Astrocyte (in vitro differentiated cells and primary cell): ENCODE results near the gene EFS. TPM values are rescaled to one million over a fixed set of nuclear protein-coding genes. Genes with fewer than 3 reads are reported as not detected.

Experiments used
- DNase-seq: peaks from one replicate; pipeline ENCODE4 v3.0.0-alpha.2; 2010; ENCODE audit warnings: low read depth
- FAIRE-seq: peaks from 2 replicates; lab custom pipeline; 2011; peaks lifted over from hg19 to GRCh38; lab: Jason Lieb, UNC
- H2AFZ ChIP-seq: 2 replicates; pipeline ENCODE4 v1.6.0; 2012; ENCODE audit warnings: low read depth, low read length, inconsistent platforms
- H3K27ac ChIP-seq: 2 replicates; pipeline ENCODE4 v1.5.1; 2011; ENCODE audit warnings: low read depth, low read length, inconsistent platforms
- H3K27me3 ChIP-seq: 2 replicates; pipeline ENCODE4 v1.6.0; 2011; ENCODE audit warnings: low read length, inconsistent platforms; ENCODE audit not compliant: insufficient read depth
- H3K36me3 ChIP-seq: 2 replicates; pipeline ENCODE4 v1.5.1; 2011; ENCODE audit warnings: low read length, inconsistent platforms; ENCODE audit not compliant: insufficient read depth
- H3K4me1 ChIP-seq: 2 replicates; pipeline ENCODE4 v1.5.1; 2011; ENCODE audit warnings: low read length, inconsistent platforms; ENCODE audit not compliant: insufficient read depth
- H3K4me2 ChIP-seq: 2 replicates; pipeline ENCODE4 v1.6.0; 2012; ENCODE audit warnings: low read length, inconsistent platforms
- H3K4me3 ChIP-seq: 2 replicates; pipeline ENCODE4 v1.5.1; 2011; ENCODE audit warnings: low read depth, mild to moderate bottlenecking, low read length, inconsistent platforms; ENCODE audit not compliant: insufficient read depth
- H3K79me2 ChIP-seq: 2 replicates; pipeline ENCODE4 v1.6.0; 2012; ENCODE audit warnings: mild to moderate bottlenecking, low read length, inconsistent platforms; ENCODE audit not compliant: insufficient read depth
- H3K9ac ChIP-seq: 2 replicates; pipeline ENCODE4 v1.6.0; 2012; ENCODE audit warnings: mild to moderate bottlenecking, low read length, inconsistent platforms
- H3K9me3 ChIP-seq: 2 replicates; pipeline ENCODE4 v1.5.1; 2012; ENCODE audit warnings: low read depth, mild to moderate bottlenecking, low read length, inconsistent platforms; ENCODE audit not compliant: insufficient read depth
- H4K20me1 ChIP-seq: 2 replicates; pipeline ENCODE4 v1.6.0; 2012; ENCODE audit warnings: low read length, inconsistent platforms; ENCODE audit not compliant: insufficient read depth
- H3K27ac Mint-ChIP-seq: one replicate; pipeline ENCODE4 v1.8.0; 2021; ENCODE audit warnings: mild to moderate bottlenecking, mixed read lengths; ENCODE audit not compliant: unreplicated experiment
- H3K27me3 Mint-ChIP-seq: one replicate; pipeline ENCODE4 v1.8.0; 2021; ENCODE audit warnings: low read depth, mixed read lengths; ENCODE audit not compliant: unreplicated experiment
- H3K36me3 Mint-ChIP-seq: one replicate; pipeline ENCODE4 v1.8.0; 2021; ENCODE audit warnings: low read depth, mixed read lengths; ENCODE audit not compliant: unreplicated experiment
- H3K4me1 Mint-ChIP-seq: one replicate; pipeline ENCODE4 v1.8.0; 2021; ENCODE audit warnings: low read depth, mixed read lengths; ENCODE audit not compliant: unreplicated experiment
- H3K4me3 Mint-ChIP-seq: one replicate; pipeline ENCODE4 v1.8.0; 2021; ENCODE audit warnings: mild to moderate bottlenecking, moderate library complexity, mixed read lengths; ENCODE audit not compliant: unreplicated experiment
- H3K9me3 Mint-ChIP-seq: one replicate; pipeline ENCODE4 v1.8.0; 2021; ENCODE audit warnings: mild to moderate bottlenecking, mixed read lengths; ENCODE audit not compliant: unreplicated experiment
- CTCF ChIP-seq: IDR thresholded peaks from 2 replicates; pipeline ENCODE4 v1.5.1; 2011; ENCODE audit warnings: low read depth, mild to moderate bottlenecking, inconsistent platforms, low read length, moderate library complexity; ENCODE audit not compliant: insufficient read depth
- EZH2 ChIP-seq: IDR thresholded peaks from 2 replicates; pipeline ENCODE4 v1.6.1; 2012; ENCODE audit warnings: mild to moderate bottlenecking, low read length, inconsistent platforms; ENCODE audit not compliant: insufficient read depth
- total RNA-seq: library from RNA; stranded (reverse); gene quantifications from 2 replicates; pipeline ENCODE4 v1.2.1, GENCODE V29; 2021

The EFS gene
- total RNA-seq, 1 donor from 2014 or later: 6.5 TPM

- H2AFZ ChIP-seq: no peak within 1 kb of the TSS
- Mint-ChIP-seq H3K27ac (no peak within 1 kb of the TSS), H3K4me3 (no peak within 1 kb of the TSS)
Observed at GRCh38 chr14:23376482-23377197, 11.7 kb upstream of the EFS start, which contains the start of gene CMTM5. Gene CMTM5 (plus strand): TSS chr14:23377046. CDS start chr14:23377252, 206 bp downstream.

GRCh38 chr14:23375527-23376251 lies 10.7 kb upstream of the EFS start:
- Mint-ChIP-seq H3K27ac (no peak overlapping the region), H3K4me3 (no peak overlapping the region), H3K27me3 (peaks cover 56% of the 10 kb centered on the region), H3K4me1 (no peaks in the 10 kb centered on the region), H3K36me3 (no peaks in the 10 kb centered on the region), H3K9me3 (no peaks in the 10 kb centered on the region)
- no peaks in the 10 kb centered on the region for H3K9me3 ChIP-seq
- TF ChIP-seq EZH2 (no peak), CTCF (no peak)
- DNase-seq (no peak), FAIRE-seq (no peak)
- H3K4me3 ChIP-seq: no peak overlapping the region
- H3K27ac ChIP-seq: no peak overlapping the region
- no peak overlapping the region for H3K9ac ChIP-seq
- no peaks in the 10 kb centered on the region for H4K20me1 ChIP-seq
- H3K27me3 ChIP-seq: no peaks in the 10 kb centered on the region
- H3K79me2 ChIP-seq: no peaks in the 10 kb centered on the region
- H2AFZ ChIP-seq: no peak overlapping the region
- no peaks in the 10 kb centered on the region for H3K4me1 ChIP-seq
- H3K4me2 ChIP-seq: no peak overlapping the region
- no peaks in the 10 kb centered on the region for H3K36me3 ChIP-seq

More at GRCh38 chr14:23376482-23377197, 11.7 kb upstream of the EFS start, which contains the start of gene CMTM5:
- Histone ChIP-seq H3K9ac (no peak within 1 kb of the TSS), H3K27ac (no peak within 1 kb of the TSS), H3K9me3 (no peaks in the 10 kb centered on the region), H3K4me1 (no peaks in the 10 kb centered on the region), H3K79me2 (no peaks in the 10 kb centered on the region), H3K4me2 (no peak within 1 kb of the TSS), H3K4me3 (no peak within 1 kb of the TSS), H4K20me1 (no peaks in the 10 kb centered on the region), H3K36me3 (no peaks in the 10 kb centered on the region), H3K27me3 (no peaks in the 10 kb centered on the region)
- DNase-seq (no peak), FAIRE-seq (no peak)
- TF ChIP-seq EZH2: no peak
- no peak for TF ChIP-seq CTCF
- no peaks in the 10 kb centered on the region for H3K4me1 Mint-ChIP-seq
- peaks cover 2% of the 10 kb centered on the region for H3K36me3 Mint-ChIP-seq
- H3K9me3 Mint-ChIP-seq: no peaks in the 10 kb centered on the region
- peaks cover 58% of the 10 kb centered on the region for H3K27me3 Mint-ChIP-seq
